CD4-positive, alpha-beta memory T cell (primary cell): Measurements from ENCODE around the gene MLEC. TPM values are rescaled to one million over a fixed set of nuclear protein-coding genes. Genes with fewer than 3 reads are reported as not detected.

Experiments used
- CTCF ChIA-PET: fragments of 350-600 bp; sonication (Branson Sonifier 250); formaldehyde crosslinking; loops from one replicate; lab custom pipeline; 2021; ENCODE audit warnings: inconsistent platforms; ENCODE audit not compliant: partially characterized antibody; lab: Charles Lee
- POLR2A ChIA-PET: fragments of 350-600 bp; sonication (Branson Sonifier 250); formaldehyde crosslinking; loops from one replicate; lab custom pipeline; 2021; ENCODE audit not compliant: partially characterized antibody; lab: Charles Lee
- DNase-seq, 5 donors: peaks; one replicate each; pipeline versions ENCODE4 v3.0.0 to v3.0.0-alpha.2; 2020 to 2022; ENCODE audit warnings: mixed read lengths in 1 of 5
- H3K27ac ChIP-seq: one replicate; pipeline ENCODE4 v1.7.0; 2013; ENCODE audit warnings: low read depth, low read length
- H3K27me3 ChIP-seq: 2 replicates; pipeline ENCODE4 v1.7.0; 2013; ENCODE audit warnings: mild to moderate bottlenecking, low read length, moderate library complexity; ENCODE audit not compliant: insufficient read depth
- H3K36me3 ChIP-seq: 2 replicates; pipeline ENCODE4 v1.7.0; 2013; ENCODE audit warnings: mild to moderate bottlenecking, low read length, moderate library complexity; ENCODE audit not compliant: insufficient read depth
- H3K4me1 ChIP-seq: 2 replicates; pipeline ENCODE4 v1.7.0; 2013; ENCODE audit warnings: mild to moderate bottlenecking, low read length, moderate library complexity; ENCODE audit not compliant: insufficient read depth
- H3K4me3 ChIP-seq, 2 donors: one replicate each; pipeline ENCODE4 v1.7.0; 2013; ENCODE audit warnings: low read length in 2 of 2, mild to moderate bottlenecking in 1 of 2
- H3K9me3 ChIP-seq, 2 donors: one replicate each; pipeline ENCODE4 v1.7.0; 2013; ENCODE audit warnings: low read length in 2 of 2, control low read depth in 1 of 2; ENCODE audit not compliant: control insufficient read depth in 1 of 2
- H3K27ac Mint-ChIP-seq, 7 donors: one replicate each; pipeline ENCODE4 v1.8.0; 2020 to 2021; ENCODE audit warnings: mixed read lengths in 7 of 7, mild to moderate bottlenecking in 6 of 7, inconsistent platforms in 3 of 7, moderate library complexity in 3 of 7
- H3K27me3 Mint-ChIP-seq, 2 donors: one replicate each; pipeline ENCODE4 v1.8.0; 2020 to 2021; ENCODE audit warnings: mixed read lengths in 2 of 2
- H3K36me3 Mint-ChIP-seq, 2 donors: one replicate each; pipeline ENCODE4 v1.8.0; 2020 to 2021; ENCODE audit warnings: mixed read lengths in 2 of 2, inconsistent platforms in 1 of 2, mild to moderate bottlenecking in 1 of 2
- H3K4me1 Mint-ChIP-seq, 4 donors: one replicate each; pipeline ENCODE4 v1.8.0; 2020 to 2021; ENCODE audit warnings: mixed read lengths in 4 of 4, mild to moderate bottlenecking in 1 of 4
- H3K4me3 Mint-ChIP-seq, 8 donors: one replicate each; pipeline ENCODE4 v1.8.0; 2020 to 2021; ENCODE audit warnings: mixed read lengths in 8 of 8, mild to moderate bottlenecking in 7 of 8, moderate library complexity in 6 of 8, inconsistent platforms in 3 of 8
- H3K9me3 Mint-ChIP-seq, 8 donors: one replicate each; pipeline ENCODE4 v1.8.0; 2020 to 2021; ENCODE audit warnings: mixed read lengths in 8 of 8, mild to moderate bottlenecking in 5 of 8, inconsistent platforms in 3 of 8, moderate library complexity in 1 of 8
- intact Hi-C: fragments of 100-400 bp; cut with micrococcal nuclease; formaldehyde crosslinking; loops from one replicate; pipeline ENCODE4 v1.15.1; 2023
- polyA plus RNA-seq, 2 donors: library from polyadenylated mRNA; unstranded; fragments of 300-500 nt; fragmentation: Illumina TruSeq; gene quantifications; one replicate each; pipeline ENCODE4 v1.2.3, GENCODE V29; 2021
- total RNA-seq, 2 experiments: library from RNA; stranded (reverse); gene quantifications; one replicate each; pipeline ENCODE4 v1.2.3, GENCODE V29; 2021

The MLEC gene
- total and polyA plus RNA-seq, 4 experiments from 2014 or later: 38.9 to 88.9 (median 68.3) TPM

DNA sequence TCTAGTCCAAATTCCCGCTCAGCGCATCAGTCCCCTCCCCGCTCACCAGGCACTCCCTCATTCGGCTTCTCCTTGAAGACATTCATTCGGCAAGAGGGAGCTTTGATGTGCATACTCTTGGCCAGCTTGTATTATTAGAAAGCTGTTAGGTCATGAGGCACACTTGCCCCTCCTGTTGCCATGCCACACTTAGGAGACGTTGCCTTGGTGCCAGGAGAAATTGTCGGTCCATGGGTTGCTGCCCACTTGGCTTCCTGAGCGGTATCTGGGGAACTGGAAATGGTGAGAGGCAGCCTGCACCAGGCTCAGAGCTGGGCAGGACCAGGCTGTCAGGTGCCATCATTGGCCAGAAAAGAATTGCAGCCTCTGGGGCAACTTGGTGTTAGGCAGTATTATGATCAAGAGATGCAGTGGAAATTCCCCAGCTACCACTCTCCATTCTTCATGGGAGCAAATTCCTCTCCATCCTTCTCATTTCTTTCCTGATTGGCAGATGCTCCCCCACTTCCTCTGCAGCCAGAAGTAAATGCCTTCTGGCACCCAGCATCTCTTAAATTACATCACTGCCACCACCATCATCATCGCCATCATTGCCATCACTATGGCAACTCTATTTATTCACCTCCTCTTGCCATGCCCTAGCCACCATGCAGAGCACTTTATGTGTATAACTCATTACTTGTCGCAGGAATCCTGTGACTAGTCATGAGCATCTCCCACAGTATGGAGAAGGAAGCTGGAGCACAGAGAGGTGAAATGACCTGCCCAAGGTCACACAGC lies 34.1 kb upstream of the MLEC start:
- no peak for DNase-seq
- H3K4me1 Mint-ChIP-seq: peaks cover 5 to 10% (median 6%) of the 10 kb centered on the region in 4 donors
- ChIA-PET POLR2A (no interaction called here), CTCF (interaction anchor here (10.4 kb wide), 1 partner anchor 70 kb away, joined by 110 read pairs; the partner anchor contains the start of gene POP5)
- H3K27me3 Mint-ChIP-seq: peaks cover 19 to 27% of the 10 kb centered on the region in 2 donors
- Histone ChIP-seq H3K27me3 (peaks cover 12% of the 10 kb centered on the region), H3K27ac (no peak overlapping the region), H3K4me3 (no peak overlapping the region), H3K36me3 (no peaks in the 10 kb centered on the region), H3K9me3 (no peaks in the 10 kb centered on the region), H3K4me1 (peaks cover 9% of the 10 kb centered on the region)
- H3K4me3 Mint-ChIP-seq: no peak overlapping the region
- H3K36me3 Mint-ChIP-seq: no peaks in the 10 kb centered on the region
- intact Hi-C loops: no loop called here
- H3K27ac Mint-ChIP-seq: no peak overlapping the region
- no peaks in the 10 kb centered on the region for H3K9me3 Mint-ChIP-seq

DNA sequence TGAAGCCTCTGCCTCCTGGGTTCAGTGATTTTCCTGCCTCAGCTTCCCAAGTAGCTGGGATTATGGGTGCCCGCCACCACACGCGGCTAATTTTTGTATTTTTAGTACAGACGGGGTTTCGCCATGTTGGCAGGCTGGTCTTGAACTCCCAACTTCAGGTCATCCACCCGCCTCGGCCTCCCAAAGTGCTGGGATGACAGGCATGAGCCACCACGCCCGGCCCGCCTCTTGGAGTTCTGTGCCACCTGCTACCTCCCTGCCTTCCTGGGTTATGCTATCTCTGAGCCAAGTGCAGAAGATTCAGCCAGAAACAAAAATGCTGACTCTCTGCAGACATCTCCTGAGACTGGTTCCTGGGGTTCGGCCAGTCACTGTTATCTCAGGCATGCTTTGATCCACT lies 33.3 kb upstream of the MLEC start:
- POLR2A ChIA-PET: no interaction called here
- intact Hi-C loops: no loop called here
- H3K27ac Mint-ChIP-seq: no peak overlapping the region

DNA sequence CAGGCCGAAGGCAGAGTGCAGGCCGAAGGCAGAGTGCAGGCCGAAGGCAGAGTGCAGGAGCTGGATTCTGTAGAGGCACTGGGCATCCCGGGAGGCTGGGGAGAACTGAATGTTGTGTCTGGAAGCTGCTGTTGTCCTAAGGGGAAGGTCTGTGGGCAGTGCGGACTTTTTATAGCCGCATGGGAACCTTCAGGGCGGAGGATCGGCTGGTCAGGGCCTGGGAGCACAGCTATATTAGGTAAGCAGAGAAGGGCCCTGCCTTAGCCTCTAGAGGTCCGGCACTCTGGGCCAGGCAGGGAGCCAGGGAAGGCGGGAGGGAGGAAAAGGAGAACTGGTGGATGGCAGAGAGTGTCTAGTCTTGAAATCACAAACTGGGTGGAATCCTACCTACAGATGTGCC lies 32.3 kb upstream of the MLEC start:
- peaks cover under 1% of the 10 kb centered on the region for H3K4me1 ChIP-seq
- H3K27me3 ChIP-seq: peaks cover 3% of the 10 kb centered on the region
- Mint-ChIP-seq H3K27ac (no peak overlapping the region), H3K27me3 (peaks cover 11 to 16% of the 10 kb centered on the region in 2 donors), H3K36me3 (no peaks in the 10 kb centered on the region), H3K9me3 (no peaks in the 10 kb centered on the region), H3K4me3 (no peak overlapping the region), H3K4me1 (peaks cover 0 to 1% (median 0%) of the 10 kb centered on the region in 4 donors)
- DNase-seq: no peak
- no peak overlapping the region for H3K4me3 ChIP-seq
- CTCF ChIA-PET: interaction anchor here (1.1 to 1.2 kb wide), 2 partner anchors 8 to 24 kb away, joined by 3 read pairs; no protein-coding TSS in a partner anchor
- intact Hi-C loops: no loop called here
- no peaks in the 10 kb centered on the region for H3K9me3 ChIP-seq
- POLR2A ChIA-PET: no interaction called here
- no peak overlapping the region for H3K27ac ChIP-seq
- H3K36me3 ChIP-seq: no peaks in the 10 kb centered on the region

More for the DNA sequence above, 33.3 kb upstream of the MLEC start:
- CTCF ChIA-PET: no interaction called here
- H3K27ac ChIP-seq: no peak overlapping the region
- no peak overlapping the region for H3K4me3 ChIP-seq
- peaks cover 12% of the 10 kb centered on the region for H3K27me3 ChIP-seq
- H3K9me3 ChIP-seq: no peaks in the 10 kb centered on the region
- Mint-ChIP-seq H3K36me3 (no peaks in the 10 kb centered on the region), H3K27me3 (peaks cover 17 to 22% of the 10 kb centered on the region in 2 donors), H3K4me3 (no peak overlapping the region), H3K9me3 (no peaks in the 10 kb centered on the region), H3K4me1 (peaks cover 5 to 10% (median 6%) of the 10 kb centered on the region in 4 donors)
- no peak for DNase-seq
- peaks cover 9% of the 10 kb centered on the region for H3K4me1 ChIP-seq
- no peaks in the 10 kb centered on the region for H3K36me3 ChIP-seq

DNA sequence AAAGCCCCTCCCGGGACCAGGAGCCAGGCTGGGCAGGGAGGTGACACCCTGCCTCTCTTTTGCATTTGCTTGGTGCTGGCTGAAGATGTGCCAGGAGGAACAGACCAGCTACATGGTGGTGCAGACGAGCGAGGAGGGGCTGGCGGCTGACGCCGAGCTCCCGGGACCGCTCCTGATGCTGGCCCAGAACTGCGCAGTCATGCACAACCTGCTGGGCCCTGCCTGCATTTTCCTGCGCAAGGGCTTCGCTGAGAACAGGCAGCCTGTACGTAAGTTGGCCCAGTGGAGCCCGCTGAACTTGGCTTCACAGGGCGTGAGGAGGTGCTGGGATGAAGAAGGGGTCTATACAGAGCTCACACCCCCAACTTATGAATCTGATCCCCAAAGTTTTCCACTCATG lies 30.9 kb upstream of the MLEC start:
- Histone ChIP-seq H3K4me1 (no peaks in the 10 kb centered on the region), H3K4me3 (no peak overlapping the region), H3K9me3 (no peaks in the 10 kb centered on the region), H3K27ac (no peak overlapping the region), H3K27me3 (no peaks in the 10 kb centered on the region), H3K36me3 (no peaks in the 10 kb centered on the region)
- H3K27me3 Mint-ChIP-seq: peaks cover 9 to 10% of the 10 kb centered on the region in 2 donors
- H3K4me1 Mint-ChIP-seq: no peaks in the 10 kb centered on the region
- H3K4me3 Mint-ChIP-seq: no peak overlapping the region
- no peak for DNase-seq
- intact Hi-C loops: no loop called here
- POLR2A ChIA-PET: no interaction called here
- CTCF ChIA-PET: interaction anchor here (1.1 to 5.8 kb wide), 2 partner anchors 8 to 44 kb away, joined by 3 to 55 read pairs; no protein-coding TSS in a partner anchor
- no peaks in the 10 kb centered on the region for H3K36me3 Mint-ChIP-seq
- no peaks in the 10 kb centered on the region for H3K9me3 Mint-ChIP-seq
- H3K27ac Mint-ChIP-seq: no peak overlapping the region

DNA sequence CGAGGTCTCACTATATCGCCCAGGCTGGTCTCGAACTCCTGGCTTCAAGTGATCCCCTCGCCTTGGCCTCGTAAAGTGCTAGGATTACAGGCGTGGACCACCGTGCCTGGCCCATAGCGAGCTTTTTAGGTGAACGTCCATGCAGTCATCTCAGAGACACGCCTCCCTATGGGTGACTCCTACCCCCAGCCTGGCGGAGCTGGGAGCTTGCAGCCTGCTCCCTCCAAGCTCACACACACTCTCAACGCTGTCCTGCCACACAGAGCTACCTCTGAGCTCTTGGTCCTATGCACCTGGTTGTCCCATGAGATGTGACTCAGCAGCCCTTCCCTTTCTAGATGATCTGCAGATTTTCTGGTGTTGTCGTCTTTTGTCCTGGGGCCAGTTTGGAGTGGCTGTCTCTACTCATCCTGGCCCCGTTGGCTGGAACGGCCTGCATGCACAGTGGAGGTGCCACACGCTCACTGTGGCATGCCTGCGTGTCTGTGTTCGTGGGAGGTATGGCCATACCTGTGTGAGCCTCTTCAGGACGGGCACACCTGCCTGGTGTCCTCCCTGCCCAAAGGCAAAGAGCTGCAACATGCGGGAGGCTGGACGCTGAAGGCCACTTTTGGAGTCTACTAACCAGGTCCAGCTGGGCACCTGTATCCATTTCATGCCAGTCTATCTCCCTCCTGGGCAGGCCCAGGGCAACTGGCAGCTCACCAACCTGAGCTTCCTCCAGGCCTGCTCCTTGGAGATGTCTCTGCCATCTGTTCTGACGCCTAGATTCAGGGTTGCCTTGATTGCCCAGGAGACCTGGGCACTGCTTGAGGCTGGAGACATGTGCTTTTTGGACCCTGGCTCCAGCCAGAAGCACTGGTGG lies 28.4 kb upstream of the MLEC start:
- H3K36me3 ChIP-seq: no peaks in the 10 kb centered on the region
- no peaks in the 10 kb centered on the region for H3K4me1 ChIP-seq
- H3K4me3 Mint-ChIP-seq: no peak overlapping the region
- no peaks in the 10 kb centered on the region for H3K9me3 ChIP-seq
- POLR2A ChIA-PET: no interaction called here
- peaks cover 1 to 5% of the 10 kb centered on the region in 2 donors for H3K27me3 Mint-ChIP-seq
- H3K27ac ChIP-seq: no peak overlapping the region
- CTCF ChIA-PET: interaction anchor here (5.8 kb wide), 1 partner anchor 11 kb away, joined by 55 read pairs; no protein-coding TSS in a partner anchor
- H3K4me3 ChIP-seq: no peak overlapping the region
- no peaks in the 10 kb centered on the region for H3K36me3 Mint-ChIP-seq
- no peaks in the 10 kb centered on the region for H3K27me3 ChIP-seq
- no peak for DNase-seq
- intact Hi-C loops: no loop called here
- H3K9me3 Mint-ChIP-seq: no peaks in the 10 kb centered on the region
- H3K4me1 Mint-ChIP-seq: no peaks in the 10 kb centered on the region
- no peak overlapping the region for H3K27ac Mint-ChIP-seq

DNA sequence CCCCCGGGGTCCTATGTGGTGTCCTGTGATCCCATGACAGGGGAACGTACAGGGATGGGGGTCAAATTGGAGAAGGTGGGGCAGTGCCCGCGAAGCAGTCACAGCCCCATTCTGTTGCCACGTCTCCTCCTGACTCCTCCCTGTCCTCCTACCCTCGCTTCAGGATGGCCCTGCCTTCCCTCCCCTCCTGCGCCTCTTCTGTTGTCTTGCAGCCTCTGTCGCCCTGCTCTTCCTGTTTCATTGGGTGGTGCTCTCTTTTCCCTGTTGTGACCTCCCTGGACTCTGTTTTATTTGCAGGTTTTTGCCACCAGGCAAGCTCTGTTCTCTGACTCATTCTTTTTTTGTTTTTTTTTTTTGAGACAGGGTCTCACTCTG lies 27.8 kb upstream of the MLEC start:
- Mint-ChIP-seq H3K4me3 (no peak overlapping the region), H3K4me1 (no peaks in the 10 kb centered on the region), H3K27me3 (peaks cover 0 to 2% of the 10 kb centered on the region in 2 donors), H3K9me3 (no peaks in the 10 kb centered on the region), H3K27ac (no peak overlapping the region), H3K36me3 (no peaks in the 10 kb centered on the region)
- Histone ChIP-seq H3K9me3 (no peaks in the 10 kb centered on the region), H3K27me3 (no peaks in the 10 kb centered on the region), H3K4me3 (no peak overlapping the region), H3K27ac (no peak overlapping the region), H3K36me3 (no peaks in the 10 kb centered on the region), H3K4me1 (no peaks in the 10 kb centered on the region)
- intact Hi-C loops: no loop called here
- ChIA-PET POLR2A (no interaction called here), CTCF (interaction anchor here (5.8 kb wide), 1 partner anchor 11 kb away, joined by 55 read pairs; no protein-coding TSS in a partner anchor)
- no peak for DNase-seq

DNA sequence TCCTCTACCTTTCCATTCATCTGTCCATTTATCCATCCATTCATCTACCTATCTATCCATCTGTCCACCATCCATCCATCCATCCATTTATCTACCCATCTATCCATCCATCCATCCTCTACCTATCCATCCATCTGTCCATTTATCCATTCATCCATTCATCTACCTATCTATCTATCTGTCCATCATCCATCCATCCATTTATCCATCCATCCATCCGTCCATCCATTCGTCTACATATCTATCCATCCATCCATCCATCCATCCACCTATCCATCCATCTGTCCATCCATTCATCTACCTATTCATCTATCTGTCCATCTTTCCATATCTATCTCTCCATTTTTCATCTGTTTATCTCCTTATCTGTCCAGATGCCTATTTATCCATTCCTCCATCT lies 25.5 kb upstream of the MLEC start:
- Mint-ChIP-seq H3K9me3 (no peaks in the 10 kb centered on the region), H3K27me3 (peaks cover 0 to 2% of the 10 kb centered on the region in 2 donors), H3K4me3 (no peak overlapping the region), H3K36me3 (no peaks in the 10 kb centered on the region), H3K27ac (no peak overlapping the region), H3K4me1 (no peaks in the 10 kb centered on the region)
- no peak overlapping the region for H3K27ac ChIP-seq
- ChIA-PET CTCF (interaction anchor here (5.8 kb wide), 1 partner anchor 14 kb away, joined by 55 read pairs; no protein-coding TSS in a partner anchor), POLR2A (no interaction called here)
- no peaks in the 10 kb centered on the region for H3K27me3 ChIP-seq
- intact Hi-C loops: no loop called here
- no peaks in the 10 kb centered on the region for H3K9me3 ChIP-seq
- H3K4me3 ChIP-seq: no peak overlapping the region
- no peak for DNase-seq
- H3K4me1 ChIP-seq: no peaks in the 10 kb centered on the region
- no peaks in the 10 kb centered on the region for H3K36me3 ChIP-seq
